Effector CD4-positive, alpha-beta T cell (primary cell): ENCODE measurements around the gene RASL11A.
"Not testable (repeated sequence)": the region's sequence is repeated elsewhere in the genome, so short reads cannot be mapped to it uniquely, and the experiment has no call there.

Experiments
- DNase-seq: peaks from one replicate; pipeline ENCODE4 v3.0.0-alpha.2; 2020

RASL11A gene

GRCh38 chr13:27269114-27269665 lies 1.4 kb upstream of the RASL11A start:
- no peak for DNase-seq

- no peak for DNase-seq
Observed at GRCh38 chr13:27271570-27272096, 1.0 kb downstream of the RASL11A start.

GRCh38 chr13:27273658-27274425 lies 3.2 kb downstream of the RASL11A start:
- DNase-seq: no peak

- DNase-seq: no peak
Observed at GRCh38 chr13:27274631-27275030, 4.0 kb downstream of the RASL11A start.

GRCh38 chr13:27276188-27276587 lies 5.6 kb downstream of the RASL11A start:
- DNase-seq: no peak

- DNase-seq: no peak
Observed at GRCh38 chr13:27279506-27279905, 8.9 kb downstream of the RASL11A start.

- no peak for DNase-seq
Observed at GRCh38 chr13:27280009-27280656, 9.5 kb downstream of the RASL11A start.

- no peak for DNase-seq
Observed at GRCh38 chr13:27280841-27281240, 10.2 kb downstream of the RASL11A start.

GRCh38 chr13:27281420-27281819 lies 10.8 kb downstream of the RASL11A start:
- no peak for DNase-seq

- DNase-seq: no peak
Observed at GRCh38 chr13:27283906-27284493, 13.4 kb downstream of the RASL11A start.

GRCh38 chr13:27288392-27288791 lies 17.8 kb downstream of the RASL11A start:
- DNase-seq: no peak

GRCh38 chr13:27289011-27289665 lies 18.5 kb downstream of the RASL11A start:
- no peak for DNase-seq

- no peak for DNase-seq
Observed at GRCh38 chr13:27290715-27291114, 20.1 kb downstream of the RASL11A start.

GRCh38 chr13:27291967-27292366 lies 21.3 kb downstream of the RASL11A start:
- DNase-seq: not testable (repeated sequence)

GRCh38 chr13:27293076-27293691 lies 22.6 kb downstream of the RASL11A start:
- no peak for DNase-seq

GRCh38 chr13:27293873-27294515 lies 23.4 kb downstream of the RASL11A start:
- DNase-seq: no peak

GRCh38 chr13:27295096-27295495 lies 24.5 kb downstream of the RASL11A start:
- DNase-seq: no peak

- no peak for DNase-seq
Observed at GRCh38 chr13:27295660-27296059, 25.0 kb downstream of the RASL11A start.

GRCh38 chr13:27296496-27296895 lies 25.9 kb downstream of the RASL11A start:
- no peak for DNase-seq

GRCh38 chr13:27298849-27299248 lies 28.2 kb downstream of the RASL11A start:
- DNase-seq: no peak

GRCh38 chr13:27300406-27300805 lies 29.8 kb downstream of the RASL11A start:
- not testable (repeated sequence) for DNase-seq
